ENCODE results near the gene WDTC1.

Gene WDTC1

DNA sequence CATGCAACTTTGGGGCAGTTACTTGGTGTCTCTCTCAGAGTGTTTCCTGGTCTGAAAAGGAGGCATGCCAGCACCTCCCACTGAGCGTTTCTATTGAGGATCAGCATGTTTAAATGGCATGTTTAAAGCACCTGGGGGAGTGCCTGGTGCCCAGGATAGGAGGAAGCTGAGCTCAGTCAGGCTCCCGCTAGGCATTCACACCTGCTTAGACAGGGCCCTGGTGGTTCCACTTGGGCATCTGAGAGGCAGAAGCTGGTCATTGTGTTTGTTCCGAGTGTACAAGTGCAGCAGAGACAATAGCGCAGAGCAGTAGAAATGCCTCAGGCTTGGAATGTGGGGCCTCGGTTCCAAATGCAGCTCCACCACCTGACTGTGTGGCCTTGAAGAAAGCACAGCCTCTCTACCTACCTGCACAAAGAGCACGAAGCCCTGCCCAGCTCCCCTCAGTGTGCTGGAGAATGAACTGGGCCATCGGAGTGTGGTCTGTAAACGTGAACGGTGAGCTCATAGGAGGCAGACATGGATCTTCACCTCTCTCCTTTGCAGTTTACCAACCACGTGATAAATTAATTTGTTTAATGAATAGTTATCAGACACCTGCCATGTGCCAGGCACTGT lies 67.3 kb downstream of the WDTC1 start:
- DNase-seq (ENCODE audit: low spot score): no peak

DNA sequence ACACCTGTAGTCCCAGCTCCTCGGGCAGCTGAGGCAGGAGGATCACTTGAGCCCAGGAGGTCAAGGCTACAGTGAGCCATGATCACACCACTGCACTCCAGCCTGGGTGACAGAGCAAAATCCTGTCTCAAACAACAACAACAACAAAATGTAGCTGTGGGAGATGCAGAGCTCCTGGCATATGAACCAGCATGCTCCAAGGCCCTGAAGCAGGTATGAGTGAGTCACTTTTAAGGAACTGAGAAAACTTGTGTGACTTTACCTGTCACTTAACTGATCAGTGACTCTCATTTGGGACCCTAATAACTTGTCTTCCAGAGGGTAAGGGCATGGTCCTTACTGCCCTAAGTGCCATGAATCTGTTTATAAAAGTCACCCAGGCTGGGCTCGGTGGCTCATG lies 68.2 kb downstream of the WDTC1 start:
- no peak for DNase-seq (ENCODE audit: low spot score)

DNA sequence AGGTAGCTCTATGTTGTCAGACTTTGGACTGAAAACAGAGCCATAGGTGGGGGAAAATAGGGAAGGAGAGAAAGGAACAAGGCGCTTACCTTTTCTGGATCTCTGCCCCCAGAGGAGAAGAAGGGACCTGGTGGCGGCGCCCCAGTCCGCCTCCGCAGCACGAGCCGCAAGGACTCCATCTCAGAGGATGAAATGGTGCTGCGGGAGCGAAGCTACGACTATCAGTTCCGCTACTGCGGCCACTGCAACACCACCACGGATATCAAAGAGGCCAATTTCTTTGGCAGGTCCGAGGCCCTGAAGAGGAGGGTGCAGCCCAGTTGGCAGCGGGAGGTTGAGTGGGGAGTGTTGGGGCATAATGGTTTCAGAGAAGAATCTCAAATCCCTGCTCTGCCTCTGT lies 69.1 kb downstream of the WDTC1 start:
- no peak for DNase-seq (ENCODE audit: low spot score)

DNA sequence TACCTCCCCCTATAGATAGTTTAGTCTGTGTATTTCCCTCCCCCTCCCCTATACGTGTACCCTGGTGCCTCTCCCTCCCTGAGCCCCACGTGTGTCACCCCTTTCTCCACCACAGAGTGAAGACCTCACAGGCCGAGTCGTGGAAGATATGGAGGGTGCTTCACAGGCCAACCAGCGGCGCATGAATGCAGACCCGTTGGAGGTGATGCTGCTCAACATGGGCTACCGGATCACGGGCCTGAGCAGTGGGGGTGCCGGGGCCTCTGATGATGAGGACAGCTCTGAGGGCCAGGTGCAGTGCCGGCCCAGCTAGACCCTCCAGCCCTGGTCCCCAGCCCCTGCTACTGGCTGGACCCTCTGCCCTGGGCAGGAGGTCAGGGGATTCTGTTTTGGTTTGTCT lies 71.6 kb downstream of the WDTC1 start:
- no peak for DNase-seq (ENCODE audit: low spot score)

DNA sequence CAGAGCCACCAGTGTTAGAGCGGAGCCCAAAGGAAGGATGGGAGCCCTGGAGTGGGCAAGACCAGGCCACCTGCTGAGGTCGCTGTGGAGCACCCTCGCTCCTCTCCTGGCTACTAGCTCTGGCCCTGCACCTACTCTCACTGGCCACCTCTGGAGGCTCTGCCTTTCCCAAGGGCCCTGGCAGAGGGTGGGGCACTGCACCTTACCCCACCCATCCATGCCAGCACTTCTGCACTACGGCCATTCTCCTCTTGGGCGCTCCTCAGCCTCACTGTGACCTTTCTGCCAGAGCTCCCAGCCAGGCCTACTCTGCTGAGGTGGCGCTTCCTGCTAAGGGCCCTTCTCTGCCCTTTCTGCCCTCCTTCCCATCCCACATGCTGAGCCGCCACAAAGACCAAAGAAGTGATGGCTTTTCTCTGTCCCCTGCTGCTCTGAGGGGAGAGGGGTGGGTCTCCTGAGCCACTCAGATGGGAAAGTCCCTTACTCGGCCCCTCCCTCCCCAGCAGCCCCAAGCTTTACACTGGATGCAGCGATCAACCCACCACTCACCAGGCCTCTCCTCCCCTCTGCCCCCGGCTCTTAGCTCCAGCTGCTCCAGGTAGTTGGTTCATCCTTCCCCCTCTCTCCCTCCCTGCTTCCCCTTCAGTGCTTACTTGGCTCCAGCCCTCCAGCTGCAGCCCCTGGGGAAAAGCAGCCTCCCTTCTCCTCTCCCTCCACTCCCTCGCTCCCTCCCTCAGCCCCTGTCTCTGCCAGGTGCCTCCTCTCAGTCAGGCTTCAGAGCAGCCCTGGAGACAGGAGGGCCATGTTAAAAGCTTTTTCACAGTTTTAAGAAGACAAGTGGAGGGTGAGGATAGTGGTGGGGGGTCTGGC lies 72.7 kb downstream of the WDTC1 start:
- DNase-seq (ENCODE audit: low spot score): no peak

DNA sequence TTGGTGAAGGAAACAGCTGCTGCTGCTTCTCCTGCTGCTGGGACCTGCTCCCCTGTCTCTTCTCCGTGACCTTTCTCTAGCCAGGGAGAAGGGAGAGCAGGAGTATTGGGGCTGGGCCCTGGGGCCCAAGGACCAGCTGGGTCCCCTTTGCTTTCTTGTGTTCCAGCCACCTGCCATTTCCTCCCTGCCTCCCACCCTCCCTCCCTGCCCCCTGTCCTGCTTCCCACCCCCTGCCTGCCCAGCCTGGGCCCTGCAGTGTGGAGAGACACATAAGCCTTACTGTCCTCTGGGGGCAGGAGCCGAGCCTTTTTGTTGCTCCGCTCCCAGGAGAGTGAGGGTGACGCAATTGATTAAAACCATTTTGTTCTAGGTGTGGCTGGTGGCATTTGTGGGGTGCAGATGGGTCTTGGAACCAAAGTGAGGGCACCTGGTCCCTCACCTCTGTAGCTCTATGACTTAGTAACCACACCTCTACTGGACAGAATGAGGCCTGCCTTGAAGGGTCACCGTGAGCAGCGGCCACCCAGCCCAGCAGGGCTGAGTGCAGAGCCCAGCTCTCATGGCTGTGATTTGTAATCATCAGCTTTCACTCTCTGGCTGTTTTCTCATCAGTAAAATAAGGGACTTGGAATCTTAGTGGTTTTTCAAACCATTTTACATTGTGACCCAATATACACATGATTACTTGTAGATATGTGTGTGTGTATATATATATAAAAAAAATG lies 73.6 kb downstream of the WDTC1 start:
- DNase-seq (ENCODE audit: low spot score): no peak

DNA sequence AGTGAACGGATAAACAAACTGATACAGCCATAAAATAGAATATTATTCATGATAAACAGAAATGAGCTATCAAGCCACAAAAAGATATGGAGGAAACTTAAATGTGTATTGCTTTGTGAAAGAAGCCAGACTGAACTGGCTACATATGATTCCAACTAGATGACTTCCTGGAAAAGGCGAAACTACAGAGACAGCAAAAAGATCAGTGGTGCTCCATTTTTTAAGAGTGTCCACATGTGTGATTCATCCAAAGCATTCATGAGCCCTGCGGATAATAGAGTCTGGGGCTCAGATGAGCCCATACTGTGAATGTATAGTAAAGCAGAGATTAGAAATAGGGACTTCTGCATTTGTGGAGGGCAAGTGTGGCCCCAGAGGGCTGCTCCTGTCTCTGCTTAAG lies 79.7 kb downstream of the WDTC1 start:
- no peak for DNase-seq (ENCODE audit: low spot score)

DNA sequence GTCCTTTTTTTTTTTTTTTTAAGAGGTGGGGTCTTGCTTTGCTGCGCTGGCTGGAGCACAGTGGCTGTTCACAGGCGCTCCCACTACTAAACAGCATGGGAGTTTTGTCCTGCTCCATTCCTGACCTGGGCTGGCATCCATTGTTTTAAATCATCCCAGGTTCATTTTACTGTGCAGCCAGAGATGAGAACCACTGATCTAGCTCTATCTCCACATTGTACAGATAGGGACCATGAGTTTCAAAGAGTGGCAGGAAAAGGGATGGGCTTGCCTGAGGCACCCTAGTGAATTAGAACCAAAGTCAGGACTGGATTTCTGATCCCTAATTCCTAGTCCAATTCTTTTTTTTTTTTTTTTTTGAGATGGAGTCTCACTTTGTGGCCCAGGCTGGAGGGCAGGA lies 80.3 kb downstream of the WDTC1 start:
- DNase-seq (ENCODE audit: low spot score): no peak

DNA sequence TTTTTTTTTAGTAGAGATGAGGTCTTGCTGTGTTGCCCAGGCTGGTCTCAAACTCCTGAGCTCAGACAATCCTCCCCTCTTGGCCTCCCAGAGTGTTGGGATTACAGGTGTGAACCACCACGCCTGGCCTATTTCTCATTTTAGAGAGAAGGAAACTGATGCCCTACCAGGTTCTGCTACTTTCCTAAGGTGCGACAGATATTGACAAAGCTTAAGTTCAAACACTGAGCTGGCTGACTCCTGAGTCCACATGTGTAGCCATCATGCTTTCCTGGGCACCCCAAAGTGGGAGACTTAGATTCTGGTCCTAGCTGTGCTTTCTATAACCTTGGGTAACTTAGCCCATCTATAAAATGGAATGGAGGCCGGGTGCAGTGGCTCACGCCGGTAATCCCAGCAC lies 82.4 kb downstream of the WDTC1 start:
- no peak for DNase-seq (ENCODE audit: low spot score)

DNA sequence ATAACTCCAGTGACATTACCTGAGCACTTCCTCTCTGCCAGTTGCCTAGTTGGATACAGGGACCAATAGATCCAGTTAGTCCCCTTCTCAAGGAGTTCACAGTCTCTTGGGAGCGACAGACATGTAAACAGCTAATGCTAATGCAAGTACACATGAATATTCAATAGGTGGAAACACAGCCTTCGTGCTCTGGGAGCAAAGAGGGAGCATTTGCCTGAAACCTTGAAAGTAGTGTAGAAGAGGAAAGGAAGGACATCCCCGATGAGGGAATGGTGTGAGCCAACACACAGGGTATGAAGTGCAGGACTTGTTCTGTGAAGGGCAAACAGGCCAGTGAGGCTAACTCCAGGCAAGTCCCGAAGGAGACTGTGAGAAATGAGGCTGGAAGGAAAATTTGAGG lies 83.7 kb downstream of the WDTC1 start:
- no peak for DNase-seq (ENCODE audit: low spot score)

DNA sequence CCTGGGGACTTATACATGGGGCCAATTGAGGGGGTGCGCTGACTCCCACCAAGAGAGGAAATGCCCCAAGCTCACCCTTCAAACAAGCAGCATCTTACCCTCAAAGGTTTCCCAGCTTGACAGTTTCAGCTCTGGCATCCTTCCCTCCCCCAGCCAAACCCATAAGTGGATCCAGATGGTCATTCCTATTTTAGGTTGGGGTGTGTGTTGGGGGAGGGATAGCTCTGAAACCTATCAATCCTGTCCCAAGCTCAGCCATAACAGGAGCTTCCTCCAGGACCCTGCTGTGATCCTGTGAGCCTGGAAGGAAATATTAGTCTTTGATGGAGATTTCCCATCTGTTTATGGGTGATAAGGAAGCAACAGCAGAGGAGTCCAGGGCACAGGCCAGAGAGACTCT lies 84.2 kb downstream of the WDTC1 start:
- no peak for DNase-seq (ENCODE audit: low spot score)

DNA sequence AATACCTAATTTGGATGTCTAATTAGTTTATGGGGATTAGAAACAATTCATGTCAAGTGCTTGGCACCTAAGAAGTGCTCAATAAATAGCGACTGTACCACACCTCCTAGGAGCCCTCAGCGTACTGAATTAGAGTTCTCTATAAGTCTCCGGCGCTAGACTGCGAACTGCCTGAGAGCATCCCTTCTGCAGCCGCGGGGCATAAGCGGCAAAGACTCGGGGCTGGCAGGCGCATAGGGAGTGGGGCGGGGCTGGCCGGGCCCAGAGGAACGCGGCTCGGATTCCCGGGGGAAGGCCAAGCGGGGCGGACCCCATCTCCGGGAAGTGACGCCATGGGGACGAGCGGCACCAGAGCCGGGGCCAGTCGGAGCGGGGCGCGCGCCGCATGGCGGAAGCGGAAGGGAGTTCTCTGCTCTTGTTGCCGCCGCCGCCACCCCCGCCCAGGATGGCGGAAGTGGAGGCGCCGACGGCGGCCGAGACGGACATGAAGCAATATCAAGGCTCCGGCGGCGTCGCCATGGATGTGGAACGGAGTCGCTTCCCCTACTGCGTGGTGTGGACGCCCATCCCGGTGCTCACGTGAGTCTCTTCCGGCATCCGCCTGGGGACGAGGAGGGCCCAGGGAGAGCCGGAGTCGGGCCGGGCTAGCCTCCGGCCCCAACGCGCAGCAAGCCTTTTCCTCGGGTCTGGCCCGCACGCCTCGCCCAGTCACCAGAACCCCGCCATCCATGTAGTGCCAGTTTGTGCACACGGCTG lies 87.6 kb downstream of the WDTC1 start, which contains the start of gene TMEM222:
Gene TMEM222, plus strand, starts transcription at position 351 of the 756 bp plus-strand sequence. Its CDS starts 35 bp downstream, at position 386.
- peak; percentile 96 for DNase-seq (ENCODE audit: low spot score)

DNA sequence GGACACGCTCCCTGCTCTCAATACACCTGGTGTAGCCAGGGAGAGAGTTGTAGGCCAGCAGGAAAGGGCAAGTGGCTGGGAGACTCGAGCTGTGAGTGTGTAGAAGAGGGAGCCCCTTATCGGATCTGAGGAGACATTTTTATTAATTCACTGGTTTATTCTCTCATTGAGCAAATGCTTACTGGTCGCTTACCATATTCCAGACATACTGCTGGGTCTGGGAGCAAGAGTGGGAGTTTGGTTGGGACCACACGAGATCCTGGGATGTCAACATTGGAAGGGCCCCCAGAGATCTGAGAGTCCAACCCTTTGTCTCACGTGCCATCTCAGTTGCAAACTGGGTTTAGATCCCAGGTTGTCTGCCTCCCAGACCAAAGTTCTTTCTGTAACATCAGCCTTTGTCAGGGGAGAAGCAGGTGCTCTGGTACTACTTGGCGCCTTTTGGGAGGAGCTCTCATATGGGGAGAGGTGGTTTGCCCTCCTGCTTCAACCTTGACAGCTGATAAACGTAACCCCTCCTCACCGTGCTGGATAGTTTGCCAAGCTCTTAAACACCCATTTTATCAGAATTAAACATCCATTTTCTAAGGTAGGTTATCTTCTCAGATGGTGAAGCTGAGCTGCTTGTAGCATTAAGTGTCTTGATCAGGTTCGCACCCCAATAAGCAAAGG lies 88.3 kb downstream of the WDTC1 start:
- no peak for DNase-seq (ENCODE audit: low spot score)

DNA sequence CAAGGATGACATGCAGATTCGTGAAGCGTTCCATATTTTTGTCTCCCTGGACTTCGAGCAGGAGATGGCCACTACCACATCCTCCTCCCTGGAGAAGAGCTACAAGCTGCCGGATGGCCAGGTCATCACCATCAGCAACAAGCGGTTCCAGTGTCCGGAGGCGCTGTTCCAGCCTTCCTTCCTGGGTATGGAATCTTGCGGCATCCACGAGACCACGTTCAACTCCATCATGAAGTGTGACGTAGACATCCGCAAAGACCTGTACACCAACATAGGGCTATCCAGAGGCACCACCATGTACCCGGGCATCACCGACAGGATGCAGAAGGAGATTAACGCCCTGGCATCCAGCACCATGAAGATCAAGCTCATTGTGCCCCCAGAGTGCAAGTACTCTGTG lies 90.9 kb downstream of the WDTC1 start:
- DNase-seq (ENCODE audit: low spot score): no peak

DNA sequence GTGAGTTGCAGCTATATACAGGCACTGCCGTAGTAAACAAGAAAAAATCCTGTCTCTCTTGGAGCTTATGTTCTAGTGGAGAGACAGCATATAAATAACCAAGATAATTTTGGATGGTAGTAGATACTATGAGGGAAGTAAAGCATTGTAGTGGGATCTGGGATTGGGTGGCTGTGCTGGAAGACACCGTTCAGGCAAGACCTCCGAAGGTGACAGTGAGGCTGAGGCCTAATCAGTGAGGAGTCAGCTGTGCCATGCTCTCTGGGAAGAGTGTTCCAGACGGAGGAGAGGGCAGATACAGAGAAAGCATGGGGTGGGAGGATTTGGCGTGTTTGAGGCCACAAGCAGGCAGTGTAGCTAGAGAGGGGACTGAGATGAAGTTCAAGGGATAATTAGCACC lies 93.5 kb downstream of the WDTC1 start:
- DNase-seq (ENCODE audit: low spot score): no peak

DNA sequence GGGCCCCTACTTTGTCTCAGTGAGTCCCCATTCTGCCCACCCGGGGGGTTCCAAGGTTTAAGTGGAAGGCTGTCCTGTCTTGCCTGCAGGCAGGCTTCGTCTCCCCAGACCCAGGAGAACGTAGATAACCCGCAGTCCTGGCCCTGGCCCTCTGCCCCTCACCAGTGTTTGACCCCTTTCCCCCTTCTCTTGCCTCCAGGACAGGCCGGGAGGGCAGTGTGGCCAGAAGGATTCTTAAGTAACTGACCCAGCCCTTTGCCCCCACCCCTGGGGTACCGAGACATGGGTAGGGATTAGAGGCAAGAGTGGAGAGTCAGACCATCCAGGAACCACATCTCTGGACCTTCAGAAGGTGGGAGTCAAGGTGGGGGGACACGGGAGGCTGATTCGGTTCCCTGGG lies 96.4 kb downstream of the WDTC1 start:
- DNase-seq (ENCODE audit: low spot score): no peak

DNA sequence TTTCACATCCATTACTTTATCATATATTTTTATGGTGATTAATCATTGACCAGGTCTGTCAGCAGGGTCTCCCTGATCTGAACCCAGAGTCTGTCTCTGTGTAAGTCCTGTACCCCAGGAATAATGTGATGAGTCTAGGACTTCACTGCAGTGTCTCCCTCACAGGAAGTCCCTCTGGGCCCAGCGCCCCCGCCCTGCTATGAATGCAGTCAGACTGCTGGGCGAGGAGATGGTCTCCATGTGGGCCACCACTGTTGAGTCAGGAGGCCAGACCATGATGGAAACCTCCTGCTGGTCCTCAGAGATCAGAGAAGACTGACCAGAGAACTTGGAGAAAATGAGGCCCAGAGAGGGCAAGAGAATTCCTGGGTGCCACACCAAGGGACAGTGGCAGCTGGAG lies 97.0 kb downstream of the WDTC1 start:
- no peak for DNase-seq (ENCODE audit: low spot score)

DNA sequence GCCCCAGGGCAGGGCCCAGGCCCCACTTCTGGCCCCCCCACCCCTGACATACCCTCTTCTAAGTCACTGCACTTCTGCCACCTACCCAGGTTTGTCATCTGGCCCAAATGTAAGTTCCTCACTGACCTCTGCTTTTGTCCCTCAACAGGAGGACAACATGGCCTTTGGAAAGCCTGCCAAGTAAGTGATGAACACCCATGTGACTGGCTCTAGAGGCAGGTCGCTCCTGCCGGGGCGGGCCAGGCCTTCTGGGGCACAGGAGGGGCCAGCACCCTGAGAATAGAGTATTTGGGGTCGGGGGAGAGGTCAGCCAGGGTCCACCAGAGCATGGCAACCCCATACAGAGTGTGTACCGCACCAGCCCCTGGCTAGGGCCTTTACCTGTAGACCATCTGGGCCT lies 97.5 kb downstream of the WDTC1 start:
- DNase-seq (ENCODE audit: low spot score): no peak

DNA sequence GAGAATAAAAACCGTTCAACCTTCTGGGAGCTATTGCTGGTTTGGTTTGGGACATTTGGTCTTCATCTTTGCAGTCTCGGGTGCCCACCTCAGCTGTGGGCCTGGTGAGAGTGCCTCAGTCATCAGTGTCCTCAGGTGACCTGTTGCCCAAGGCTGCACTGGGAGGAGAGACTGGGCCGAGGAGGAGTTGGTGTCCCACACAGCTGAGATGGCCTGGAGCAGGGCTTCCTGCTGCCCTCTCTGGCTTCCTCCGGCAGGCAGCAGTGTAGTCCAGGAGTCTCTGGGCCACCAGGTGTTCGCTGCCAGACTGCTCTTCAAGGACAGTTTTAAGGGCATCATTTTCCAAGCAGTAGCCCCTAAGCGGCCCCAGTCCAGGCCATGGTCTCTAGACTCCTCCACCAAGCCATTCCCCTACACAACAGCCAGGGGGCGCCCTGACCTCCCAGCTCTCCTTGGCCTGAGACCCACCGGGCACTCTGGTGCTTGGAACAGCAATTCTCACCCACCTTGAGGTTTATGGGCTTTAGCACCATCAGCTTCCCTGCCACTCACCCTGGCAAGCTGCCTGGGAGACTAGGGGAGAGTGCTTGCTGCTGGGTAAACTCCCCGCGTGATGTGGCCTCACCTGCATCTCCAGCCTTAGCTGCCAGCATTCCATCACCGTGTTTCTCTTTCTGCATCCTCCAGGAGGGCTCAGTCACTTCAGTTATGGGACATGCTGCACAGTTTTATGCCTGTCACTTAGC lies 98.3 kb downstream of the WDTC1 start:
- peak; percentile 64 for DNase-seq (ENCODE audit: low spot score)

DNA sequence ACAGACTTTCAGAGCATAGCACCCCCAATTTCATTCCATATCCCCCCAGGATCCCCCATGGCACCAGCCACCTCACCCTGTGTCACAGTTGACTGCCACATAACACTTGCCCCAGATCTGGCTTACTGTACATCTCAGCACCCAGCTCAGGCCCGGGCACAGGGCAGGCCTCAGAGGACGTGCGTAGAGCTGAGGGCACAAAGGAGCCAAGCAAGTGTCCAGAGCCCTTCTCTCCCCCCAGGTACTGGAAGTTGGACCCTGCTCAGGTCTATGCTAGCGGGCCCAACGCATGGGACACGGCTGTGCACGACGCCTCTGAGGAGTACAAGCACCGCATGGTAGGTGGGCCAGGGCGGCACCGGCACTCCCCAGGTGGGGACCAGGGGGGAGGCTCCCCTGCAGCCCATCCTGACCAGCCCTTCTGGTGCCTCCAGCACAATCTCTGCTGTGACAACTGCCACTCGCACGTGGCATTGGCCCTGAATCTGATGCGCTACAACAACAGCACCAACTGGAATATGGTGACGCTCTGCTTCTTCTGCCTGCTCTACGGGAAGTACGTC lies 99.4 kb downstream of the WDTC1 start:
- no peak for DNase-seq (ENCODE audit: low spot score)

Data from CD4-positive, alpha-beta T cell treated with Interleukin-15 for 4 hours (primary cell).